ENCODE results near the gene TTLL10. TPM values are rescaled to one million over a fixed set of nuclear protein-coding genes. Genes with fewer than 3 reads are reported as not detected.
A peak's percentile ranks its signal among the peaks of the same experiment; 100 is the strongest.

The TTLL10 gene
- total RNA-seq, 1 donor from 2014 or later = not detected

GRCh38 chr1:1177452-1178206 lies 3.9 kb downstream of the TTLL10 start:
- Mint-ChIP-seq H3K4me3 (ENCODE audit: unreplicated experiment) (no peak overlapping the region), H3K27me3 (ENCODE audit: unreplicated experiment) (peaks cover 2% of the 10 kb centered on the region), H3K27ac (ENCODE audit: unreplicated experiment) (no peak overlapping the region), H3K4me1 (ENCODE audit: unreplicated experiment) (no peaks in the 10 kb centered on the region), H3K36me3 (ENCODE audit: low read depth, unreplicated experiment) (peaks cover 4% of the 10 kb centered on the region), H3K9me3 (ENCODE audit: unreplicated experiment) (no peaks in the 10 kb centered on the region)
- DNase-seq (ENCODE audit: low spot score) = no peak
- TF ChIP-seq CTCF (IDR thresholded peaks at IDR 0.05; ENCODE audit: unreplicated experiment) = no peak

- no peak overlapping the region for H3K27ac Mint-ChIP-seq (ENCODE audit: unreplicated experiment)
- H3K9me3 Mint-ChIP-seq (ENCODE audit: unreplicated experiment) = no peaks in the 10 kb centered on the region
- H3K27me3 Mint-ChIP-seq (ENCODE audit: unreplicated experiment) = peaks cover 2% of the 10 kb centered on the region
- H3K4me1 Mint-ChIP-seq (ENCODE audit: unreplicated experiment) = no peaks in the 10 kb centered on the region
- TF ChIP-seq CTCF (IDR thresholded peaks at IDR 0.05; ENCODE audit: unreplicated experiment) = no peak
- H3K36me3 Mint-ChIP-seq (ENCODE audit: low read depth, unreplicated experiment) = peaks cover 4% of the 10 kb centered on the region
- DNase-seq (ENCODE audit: low spot score) = peak; percentile 3
- no peak overlapping the region for H3K4me3 Mint-ChIP-seq (ENCODE audit: unreplicated experiment)
Observed at GRCh38 chr1:1178794-1179331, 5.2 kb downstream of the TTLL10 start.

- H3K9me3 Mint-ChIP-seq (ENCODE audit: unreplicated experiment) = no peaks in the 10 kb centered on the region
- H3K27ac Mint-ChIP-seq (ENCODE audit: unreplicated experiment) = no peak overlapping the region
- H3K27me3 Mint-ChIP-seq (ENCODE audit: unreplicated experiment) = peaks cover 2% of the 10 kb centered on the region
- peaks cover 4% of the 10 kb centered on the region for H3K36me3 Mint-ChIP-seq (ENCODE audit: low read depth, unreplicated experiment)
- TF ChIP-seq CTCF (IDR thresholded peaks at IDR 0.05; ENCODE audit: unreplicated experiment) = no peak
- no peak overlapping the region for H3K4me3 Mint-ChIP-seq (ENCODE audit: unreplicated experiment)
- DNase-seq (ENCODE audit: low spot score) = peak; percentile 3
- no peaks in the 10 kb centered on the region for H3K4me1 Mint-ChIP-seq (ENCODE audit: unreplicated experiment)
Observed at GRCh38 chr1:1179346-1179982, 5.8 kb downstream of the TTLL10 start.

- H3K4me1 Mint-ChIP-seq (ENCODE audit: unreplicated experiment) = no peaks in the 10 kb centered on the region
- peaks cover 4% of the 10 kb centered on the region for H3K36me3 Mint-ChIP-seq (ENCODE audit: low read depth, unreplicated experiment)
- H3K27me3 Mint-ChIP-seq (ENCODE audit: unreplicated experiment) = peaks cover 2% of the 10 kb centered on the region
- no peak overlapping the region for H3K4me3 Mint-ChIP-seq (ENCODE audit: unreplicated experiment)
- H3K27ac Mint-ChIP-seq (ENCODE audit: unreplicated experiment) = no peak overlapping the region
- peak; percentile 3 for DNase-seq (ENCODE audit: low spot score)
- TF ChIP-seq CTCF (IDR thresholded peaks at IDR 0.05; ENCODE audit: unreplicated experiment) = no peak
- no peaks in the 10 kb centered on the region for H3K9me3 Mint-ChIP-seq (ENCODE audit: unreplicated experiment)
Observed at GRCh38 chr1:1179983-1180861, 6.5 kb downstream of the TTLL10 start.

Data from endothelial cell (in vitro differentiated cells).